K562 (cell line): Measurements from ENCODE around the gene FBLIM1. TPM values are rescaled to one million over a fixed set of nuclear protein-coding genes. Genes with fewer than 3 reads are reported as not detected.

Experiments
- ATF3 ChIP-seq, 2 experiments: fragments of 450-650 bp in 1 of 2; sonication (generic) in 1 of 2; formaldehyde crosslinking in 1 of 2; IDR thresholded peaks in 1 of 2; conservative IDR thresholded peaks in 1 of 2; 2 replicates each; pipeline versions ENCODE4 v1.6.1 to v1.8.1; 2016 to 2023; ENCODE audit warnings: mild to moderate bottlenecking in 2 of 2, moderate library complexity in 2 of 2, inconsistent platforms in 1 of 2, missing genetic modification reagents in 1 of 2
- EGR1 ChIP-seq: fragments of 450-650 bp; conservative IDR thresholded peaks from 2 replicates; pipeline ENCODE4 v1.6.1; 2017; ENCODE audit warnings: mild to moderate bottlenecking
- HMG20B ChIP-seq: fragments of 250-450 bp; sonication (Bioruptor Pico); IDR thresholded peaks from 2 replicates; pipeline ENCODE4 v1.5.0; 2021; ENCODE audit warnings: mild to moderate bottlenecking
- NFATC3 ChIP-seq: fragments of 450-650 bp; IDR thresholded peaks from 2 replicates; pipeline ENCODE4 v1.6.1; 2017; ENCODE audit warnings: mild to moderate bottlenecking
- SREBF2 ChIP-seq: sonication (generic); formaldehyde crosslinking; IDR thresholded peaks from 2 replicates; pipeline ENCODE4 v1.4.0; 2020; ENCODE audit warnings: mild to moderate bottlenecking, missing genetic modification reagents
- SRSF1 ChIP-seq: fragments of 200-400 bp; formaldehyde crosslinking; IDR thresholded peaks from 2 replicates; pipeline ENCODE4 v1.6.1; 2017; ENCODE audit warnings: mild to moderate bottlenecking, low read depth, low read length, moderate library complexity
- STAG1 ChIP-seq: sonication (generic); formaldehyde crosslinking; IDR thresholded peaks from 2 replicates; pipeline ENCODE4 v1.5.0; 2020; ENCODE audit warnings: missing genetic modification reagents, borderline replicate concordance
- XRCC4 ChIP-seq: IDR thresholded peaks from one replicate; pipeline ENCODE4 v1.6.1; 2011; ENCODE audit not compliant: insufficient read depth, insufficient read length; ENCODE audit errors: extremely low read depth
- ZNF197 ChIP-seq: fragments of 200-800 bp; sonication (Bioruptor generic); IDR thresholded peaks from 2 replicates; pipeline ENCODE4 v1.6.1; 2016; ENCODE audit warnings: low read depth, missing genetic modification characterization, missing compliant biosample characterization
- ZNF24 ChIP-seq: fragments of 450-650 bp; IDR thresholded peaks from 2 replicates; pipeline ENCODE4 v1.6.1; 2016
- ZNF609 ChIP-seq: sonication (generic); formaldehyde crosslinking; IDR thresholded peaks from 2 replicates; pipeline ENCODE4 v1.8.1; 2023; ENCODE audit warnings: missing genetic modification reagents, mild to moderate bottlenecking, borderline replicate concordance
- polyA plus RNA-seq, 8 experiments: library from polyadenylated mRNA; depleted of rRNA in 4 of 8; stranded (reverse) in 5 of 8; unstranded in 3 of 8; fragments of >200 nt; fragmentation: Nextera tagmentation in 2 of 8; fragmentation: Illumina TruSeq in 1 of 8; extraction: Ambion mirVana in 2 of 8; extraction: Trizol in 1 of 8; gene quantifications; 2 replicates each; pipeline versions ENCODE4 v1.2.1 to v1.2.3, GENCODE V29; 2011 to 2014; ENCODE audit warnings: inconsistent platforms in 1 of 8, missing spikeins in 1 of 8
- total RNA-seq, 7 experiments: library from RNA; depleted of rRNA in 6 of 7; stranded (reverse); fragments of >200 nt in 6 of 7; fragmentation: Illumina TruSeq in 2 of 7; extraction: Trizol in 2 of 7; gene quantifications; 2 replicates each; pipeline versions ENCODE4 v1.2.1 to v1.2.3, GENCODE V29; 2011 to 2021; ENCODE audit warnings: low replicate concordance in 1 of 7
- TF ChIP-seq, protein P1 (sequence below): fragments of 450-650 bp; formaldehyde crosslinking; IDR thresholded peaks from 2 replicates; pipeline ENCODE4 v1.4.0; 2020; ENCODE audit warnings: mild to moderate bottlenecking
- TF ChIP-seq, protein P2 (sequence below): fragments of 250-450 bp; sonication (Bioruptor Pico); IDR thresholded peaks from 2 replicates; pipeline ENCODE4 v1.5.0; 2021
- TF ChIP-seq, protein P3 (sequence below): IDR thresholded peaks from 3 replicates; pipeline ENCODE4 v1.6.1; 2011; ENCODE audit warnings: borderline replicate concordance, mild to moderate bottlenecking, moderate library complexity; ENCODE audit not compliant: insufficient read length; ENCODE audit errors: extremely low read depth

FBLIM1 gene
- total and polyA plus RNA-seq, 9 of the 15 experiments (the other 6 are each of a cell fraction or from before 2014, with no cell fraction given) = 0.14 to 0.24 TPM; not detected in 7

- TF ChIP-seq, protein P1, sequence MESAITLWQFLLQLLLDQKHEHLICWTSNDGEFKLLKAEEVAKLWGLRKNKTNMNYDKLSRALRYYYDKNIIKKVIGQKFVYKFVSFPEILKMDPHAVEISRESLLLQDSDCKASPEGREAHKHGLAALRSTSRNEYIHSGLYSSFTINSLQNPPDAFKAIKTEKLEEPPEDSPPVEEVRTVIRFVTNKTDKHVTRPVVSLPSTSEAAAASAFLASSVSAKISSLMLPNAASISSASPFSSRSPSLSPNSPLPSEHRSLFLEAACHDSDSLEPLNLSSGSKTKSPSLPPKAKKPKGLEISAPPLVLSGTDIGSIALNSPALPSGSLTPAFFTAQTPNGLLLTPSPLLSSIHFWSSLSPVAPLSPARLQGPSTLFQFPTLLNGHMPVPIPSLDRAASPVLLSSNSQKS (CRISPR knock-in tag) = no peak
- TF ChIP-seq ZNF197 (CRISPR knock-in tag) (no peak), ZNF24 (peak; percentile 94), SREBF2 (CRISPR knock-in tag) (no peak), EGR1 (no peak), NFATC3 (no peak), SRSF1 (no peak), HMG20B (CRISPR knock-in tag) (no peak), XRCC4 (no peak), ZNF609 (CRISPR knock-in tag) (0 out of 2 replicates have a peak, but pooled peaks have one; percentile 37), STAG1 (CRISPR knock-in tag) (no peak), ATF3 (IDR thresholded peaks at IDR 0.05) (peak; percentile 46), ATF3 (CRISPR knock-in tag; conservative IDR thresholded peaks at IDR 0.05) (no peak)
- TF ChIP-seq, protein P2, sequence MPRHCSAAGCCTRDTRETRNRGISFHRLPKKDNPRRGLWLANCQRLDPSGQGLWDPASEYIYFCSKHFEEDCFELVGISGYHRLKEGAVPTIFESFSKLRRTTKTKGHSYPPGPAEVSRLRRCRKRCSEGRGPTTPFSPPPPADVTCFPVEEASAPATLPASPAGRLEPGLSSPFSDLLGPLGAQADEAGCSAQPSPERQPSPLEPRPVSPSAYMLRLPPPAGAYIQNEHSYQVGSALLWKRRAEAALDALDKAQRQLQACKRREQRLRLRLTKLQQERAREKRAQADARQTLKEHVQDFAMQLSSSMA (CRISPR knock-in tag) = no peak
- TF ChIP-seq, protein P3, sequence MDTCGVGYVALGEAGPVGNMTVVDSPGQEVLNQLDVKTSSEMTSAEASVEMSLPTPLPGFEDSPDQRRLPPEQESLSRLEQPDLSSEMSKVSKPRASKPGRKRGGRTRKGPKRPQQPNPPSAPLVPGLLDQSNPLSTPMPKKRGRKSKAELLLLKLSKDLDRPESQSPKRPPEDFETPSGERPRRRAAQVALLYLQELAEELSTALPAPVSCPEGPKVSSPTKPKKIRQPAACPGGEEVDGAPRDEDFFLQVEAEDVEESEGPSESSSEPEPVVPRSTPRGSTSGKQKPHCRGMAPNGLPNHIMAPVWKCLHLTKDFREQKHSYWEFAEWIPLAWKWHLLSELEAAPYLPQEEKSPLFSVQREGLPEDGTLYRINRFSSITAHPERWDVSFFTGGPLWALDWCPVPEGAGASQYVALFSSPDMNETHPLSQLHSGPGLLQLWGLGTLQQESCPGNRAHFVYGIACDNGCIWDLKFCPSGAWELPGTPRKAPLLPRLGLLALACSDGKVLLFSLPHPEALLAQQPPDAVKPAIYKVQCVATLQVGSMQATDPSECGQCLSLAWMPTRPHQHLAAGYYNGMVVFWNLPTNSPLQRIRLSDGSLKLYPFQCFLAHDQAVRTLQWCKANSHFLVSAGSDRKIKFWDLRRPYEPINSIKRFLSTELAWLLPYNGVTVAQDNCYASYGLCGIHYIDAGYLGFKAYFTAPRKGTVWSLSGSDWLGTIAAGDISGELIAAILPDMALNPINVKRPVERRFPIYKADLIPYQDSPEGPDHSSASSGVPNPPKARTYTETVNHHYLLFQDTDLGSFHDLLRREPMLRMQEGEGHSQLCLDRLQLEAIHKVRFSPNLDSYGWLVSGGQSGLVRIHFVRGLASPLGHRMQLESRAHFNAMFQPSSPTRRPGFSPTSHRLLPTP = no peak
These were observed 40.6 kb downstream of the FBLIM1 start (continued) for GRCh38 chr1:15799004-15799867.
